GM23248 (cell line): ENCODE results near the gene NFIA.

Experiments used
- EZH2 ChIP-seq: fragments of 200-600 bp; sonication (generic); IDR thresholded peaks from 2 replicates; pipeline ENCODE4 v1.6.1; 2018; ENCODE audit warnings: antibody characterized with exemption, mild to moderate bottlenecking; ENCODE audit not compliant: insufficient read depth, poor library complexity, severe bottlenecking
- EZH2phosphoT487 ChIP-seq: fragments of 200-600 bp; sonication (generic); IDR thresholded peaks from 2 replicates; pipeline ENCODE4 v1.6.1; 2018; ENCODE audit warnings: antibody characterized with exemption, moderate library complexity, mild to moderate bottlenecking, low read depth; ENCODE audit not compliant: insufficient read depth

DNA sequence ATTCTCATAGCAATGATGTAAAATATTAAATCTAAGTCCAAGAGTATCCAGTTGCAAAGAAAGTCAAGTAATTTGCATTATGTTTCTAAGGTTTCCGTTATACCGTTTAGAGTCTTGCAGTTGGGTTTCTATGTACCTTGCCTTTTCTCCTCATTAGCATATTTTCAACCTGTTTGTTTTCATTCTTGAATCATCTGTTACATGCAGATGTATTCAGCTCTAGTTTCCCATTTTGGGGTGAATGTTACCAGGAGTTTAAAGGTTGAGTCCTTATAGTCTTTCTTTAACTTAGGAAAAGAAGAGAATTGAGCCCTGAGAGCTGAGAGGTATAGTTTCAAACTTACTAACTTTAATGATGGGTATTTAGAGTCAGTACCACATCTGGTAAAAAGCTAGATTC, 139.9 kb downstream of the NFIA start:
- no peak for TF ChIP-seq EZH2phosphoT487
- no peak for TF ChIP-seq EZH2
